Activated CD8-positive, alpha-beta memory T cell treated with anti-CD3 and anti-CD28 coated beads, Interleukin-2, amount 10 ng/mL, durations not matched to agents 7 days and 5 days (primary cell): Measurements from ENCODE around the gene ACTN4. TPM values are rescaled to one million over a fixed set of nuclear protein-coding genes. Genes with fewer than 3 reads are reported as not detected.

ENCODE experiments used
- ATAC-seq: fragments of 150-1000 bp; cut with Tn5 transposase; one replicate; pipeline ENCODE4 v1.10.0; 2021; ENCODE audit warnings: moderate library complexity
- CTCF ChIA-PET: fragments of 350-600 bp; sonication (Branson Sonifier 250); formaldehyde crosslinking; loops from one replicate; lab custom pipeline; 2021; ENCODE audit warnings: antibody characterized with exemption; lab: Charles Lee
- DNase-seq: peaks from one replicate; pipeline ENCODE4 v3.0.0-alpha.2; 2020
- H3K27ac Mint-ChIP-seq: one replicate; pipeline ENCODE4 v1.8.0; 2021; ENCODE audit warnings: mild to moderate bottlenecking, mixed read lengths
- H3K27me3 Mint-ChIP-seq: one replicate; pipeline ENCODE4 v1.8.0; 2021; ENCODE audit warnings: mixed read lengths
- H3K36me3 Mint-ChIP-seq: one replicate; pipeline ENCODE4 v1.8.0; 2021; ENCODE audit warnings: mild to moderate bottlenecking, mixed read lengths
- H3K4me1 Mint-ChIP-seq: one replicate; pipeline ENCODE4 v1.8.0; 2021; ENCODE audit warnings: mixed read lengths
- H3K4me3 Mint-ChIP-seq: one replicate; pipeline ENCODE4 v1.8.0; 2021; ENCODE audit warnings: mild to moderate bottlenecking, moderate library complexity, mixed read lengths
- H3K9me3 Mint-ChIP-seq: one replicate; pipeline ENCODE4 v1.8.0; 2022; ENCODE audit warnings: low read depth, mixed read lengths
- total RNA-seq, 2 experiments: library from RNA; stranded (reverse); gene quantifications; one replicate each; pipeline ENCODE4 v1.2.3, GENCODE V29; 2021

ACTN4 gene
- total RNA-seq, 2 experiments from 2014 or later = 413 to 433 TPM

DNA sequence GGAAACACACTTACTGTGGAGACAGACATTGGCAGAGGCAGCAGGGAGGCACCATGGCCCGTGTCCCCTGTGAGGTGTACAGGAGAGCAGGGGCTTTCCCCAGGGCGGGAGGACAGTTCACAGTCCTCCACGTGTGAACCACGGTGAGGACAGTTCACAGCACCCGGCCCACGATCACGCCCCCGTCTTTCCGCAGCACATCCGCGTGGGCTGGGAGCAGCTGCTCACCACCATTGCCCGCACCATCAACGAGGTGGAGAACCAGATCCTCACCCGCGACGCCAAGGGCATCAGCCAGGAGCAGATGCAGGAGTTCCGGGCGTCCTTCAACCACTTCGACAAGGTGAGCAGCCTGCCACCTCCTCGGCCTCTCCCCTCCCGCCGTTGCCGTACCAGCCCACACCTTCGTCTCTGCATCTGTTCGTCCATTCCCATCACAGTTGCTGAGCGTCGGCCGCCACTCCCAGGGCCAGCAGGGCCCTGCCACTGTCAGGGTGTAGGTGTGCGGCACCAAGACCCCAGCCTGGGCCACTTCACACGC, 79.4 kb downstream of the ACTN4 start:
- Mint-ChIP-seq H3K4me3 (no peak overlapping the region), H3K27ac (peak overlapping the region; percentile 49), H3K36me3 (peaks cover 30% of the 10 kb centered on the region), H3K27me3 (no peaks in the 10 kb centered on the region), H3K4me1 (peaks cover 10% of the 10 kb centered on the region), H3K9me3 (no peaks in the 10 kb centered on the region)
- DNase-seq (no peak), ATAC-seq (no peak)
- CTCF ChIA-PET = interaction anchor here (1.6 kb wide), 1 partner anchor 324 kb away, joined by 6 read pairs; the partner anchor contains the start of gene FAM98C

DNA sequence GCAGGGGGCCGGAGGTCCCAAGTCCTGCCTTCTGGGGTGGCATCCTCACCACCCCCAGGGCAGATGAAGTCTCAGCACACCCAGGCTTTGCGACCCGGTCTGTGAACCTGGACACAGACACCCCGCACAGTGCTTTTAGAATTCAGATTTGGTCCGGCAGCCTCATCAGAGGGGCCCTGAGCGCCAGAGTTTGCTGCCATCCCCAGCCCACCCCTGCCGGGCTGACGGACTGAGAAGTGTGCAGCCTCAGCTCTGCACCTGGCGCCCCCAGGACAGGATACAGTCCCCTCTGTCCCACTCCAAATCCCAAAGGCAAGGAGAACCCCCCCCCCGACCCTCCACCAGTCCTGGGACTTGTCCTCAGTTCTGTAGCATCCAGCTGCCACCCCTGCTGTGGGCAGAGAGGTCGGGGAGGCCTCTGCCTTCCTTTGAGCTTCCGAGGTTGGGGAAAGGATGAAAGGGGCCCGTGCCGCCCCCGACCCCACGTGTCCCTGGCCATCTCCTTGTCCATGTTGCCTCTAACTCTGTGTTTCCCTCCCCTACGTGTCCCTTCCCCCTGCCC, 79.9 kb downstream of the ACTN4 start:
- ATAC-seq (no peak), DNase-seq (no peak)
- Mint-ChIP-seq H3K36me3 (peaks cover 30% of the 10 kb centered on the region), H3K4me1 (peaks cover 11% of the 10 kb centered on the region), H3K27ac (no peak overlapping the region), H3K27me3 (no peaks in the 10 kb centered on the region), H3K9me3 (no peaks in the 10 kb centered on the region), H3K4me3 (no peak overlapping the region)
- CTCF ChIA-PET = interaction anchor here (0.6 kb wide), 1 partner anchor 11 kb away, joined by 3 read pairs; no protein-coding TSS in a partner anchor

DNA sequence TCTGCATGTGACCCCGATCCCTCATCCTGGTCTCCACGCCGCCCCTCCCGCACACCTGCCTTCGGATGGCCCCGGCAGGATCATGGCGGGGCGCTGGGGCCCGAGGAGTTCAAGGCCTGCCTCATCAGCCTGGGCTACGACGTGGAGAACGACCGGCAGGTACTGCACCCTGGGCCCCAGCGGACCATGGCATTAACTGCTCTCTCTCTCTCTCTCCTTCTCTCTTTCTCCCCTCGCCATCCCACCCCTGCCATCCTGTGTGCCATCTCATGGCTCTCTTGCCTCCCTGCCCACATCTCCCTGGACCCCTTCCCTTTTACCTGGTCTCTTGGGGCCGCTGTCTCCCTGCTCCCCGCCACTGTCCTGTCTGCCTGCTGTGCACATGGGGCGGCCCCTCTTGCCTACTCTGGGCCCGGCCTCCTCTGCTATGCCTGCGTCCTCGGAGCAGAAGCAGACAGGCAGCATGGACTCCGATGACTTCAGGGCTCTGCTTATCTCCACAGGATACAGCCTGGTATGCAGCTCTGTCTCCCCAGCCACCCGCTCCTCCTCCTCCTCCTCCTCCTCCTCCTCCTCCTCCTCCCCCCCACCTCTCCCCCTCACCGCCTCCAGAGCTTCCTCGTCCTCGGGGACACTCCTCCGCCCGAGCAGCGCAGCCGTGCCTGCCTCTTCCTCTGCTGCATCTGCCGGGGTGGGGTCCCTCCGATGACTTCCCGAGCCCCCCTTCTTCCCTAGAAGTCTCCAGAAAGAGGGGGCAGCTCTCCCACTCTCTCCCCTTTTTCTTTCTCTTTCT, 80.6 kb downstream of the ACTN4 start:
- Mint-ChIP-seq H3K9me3 (no peaks in the 10 kb centered on the region), H3K36me3 (peaks cover 31% of the 10 kb centered on the region), H3K4me1 (peaks cover 16% of the 10 kb centered on the region), H3K27me3 (no peaks in the 10 kb centered on the region), H3K27ac (no peak overlapping the region), H3K4me3 (no peak overlapping the region)
- DNase-seq (no peak), ATAC-seq (no peak)
- CTCF ChIA-PET = interaction anchor here (0.6 to 1.0 kb wide), 2 partner anchors 10 to 325 kb away, joined by 3 read pairs; partner anchors contain the start of gene FAM98C

DNA sequence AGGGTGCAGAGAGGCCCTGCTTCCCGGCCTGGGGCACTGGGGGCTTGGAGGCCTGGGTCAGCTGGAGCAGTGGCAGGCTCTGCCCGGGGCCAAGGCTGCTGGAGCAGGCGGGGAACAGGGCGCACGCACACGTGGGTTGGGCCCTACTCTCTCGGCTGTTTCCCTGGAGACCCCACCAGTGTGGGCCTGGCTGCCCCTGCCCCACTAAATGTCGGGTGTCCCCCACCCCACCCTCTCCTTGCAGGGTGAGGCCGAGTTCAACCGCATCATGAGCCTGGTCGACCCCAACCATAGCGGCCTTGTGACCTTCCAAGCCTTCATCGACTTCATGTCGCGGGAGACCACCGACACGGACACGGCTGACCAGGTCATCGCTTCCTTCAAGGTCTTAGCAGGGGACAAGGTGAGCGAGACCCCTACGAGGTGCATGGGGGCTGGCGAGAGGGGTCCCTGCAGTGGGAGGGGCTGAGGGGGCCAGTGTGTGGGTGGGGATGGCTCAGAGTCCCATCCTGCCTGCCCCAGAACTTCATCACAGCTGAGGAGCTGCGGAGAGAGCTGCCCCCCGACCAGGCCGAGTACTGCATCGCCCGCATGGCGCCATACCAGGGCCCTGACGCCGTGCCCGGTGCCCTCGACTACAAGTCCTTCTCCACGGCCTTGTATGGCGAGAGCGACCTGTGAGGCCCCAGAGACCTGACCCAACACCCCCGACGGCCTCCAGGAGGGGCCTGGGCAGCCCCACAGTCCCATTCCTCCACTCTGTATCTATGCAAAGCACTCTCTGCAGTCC, 81.5 kb downstream of the ACTN4 start:
- peaks cover 31% of the 10 kb centered on the region for H3K36me3 Mint-ChIP-seq
- no peaks in the 10 kb centered on the region for H3K27me3 Mint-ChIP-seq
- no peak overlapping the region for H3K27ac Mint-ChIP-seq
- H3K4me1 Mint-ChIP-seq = peaks cover 25% of the 10 kb centered on the region
- DNase-seq (no peak), ATAC-seq (no peak)
- CTCF ChIA-PET = interaction anchor here (1.0 kb wide), 2 partner anchors 39 to 326 kb away, joined by 3 to 6 read pairs; partner anchors contain the start of gene FAM98C
- no peak overlapping the region for H3K4me3 Mint-ChIP-seq
- H3K9me3 Mint-ChIP-seq = no peaks in the 10 kb centered on the region

DNA sequence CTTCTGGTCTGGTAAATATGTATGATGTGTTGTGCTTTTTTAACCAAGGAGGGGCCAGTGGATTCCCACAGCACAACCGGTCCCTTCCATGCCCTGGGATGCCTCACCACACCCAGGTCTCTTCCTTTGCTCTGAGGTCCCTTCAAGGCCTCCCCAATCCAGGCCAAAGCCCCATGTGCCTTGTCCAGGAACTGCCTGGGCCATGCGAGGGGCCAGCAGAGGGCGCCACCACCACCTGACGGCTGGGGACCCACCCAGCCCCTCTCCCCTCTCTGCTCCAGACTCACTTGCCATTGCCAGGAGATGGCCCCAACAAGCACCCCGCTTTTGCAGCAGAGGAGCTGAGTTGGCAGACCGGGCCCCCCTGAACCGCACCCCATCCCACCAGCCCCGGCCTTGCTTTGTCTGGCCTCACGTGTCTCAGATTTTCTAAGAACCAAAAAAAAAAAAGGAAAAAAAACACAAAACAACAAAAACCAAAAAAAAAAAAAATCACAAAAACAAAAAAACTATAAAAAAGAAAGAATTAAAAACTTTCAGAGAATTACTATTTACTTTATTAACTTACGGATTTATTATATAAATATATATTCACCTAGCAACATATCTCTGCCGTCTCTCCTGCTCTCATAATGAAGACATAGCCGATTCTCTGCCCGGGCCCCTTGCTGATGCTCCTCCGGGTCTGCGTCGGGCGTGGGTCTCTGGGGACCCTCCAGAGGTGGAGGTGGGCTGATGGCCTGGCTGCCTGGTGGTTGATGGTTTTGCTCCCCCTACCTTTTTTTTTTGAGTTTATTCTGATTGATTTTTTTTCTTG, 82.4 kb downstream of the ACTN4 start:
- peak overlapping the region; percentile 52 for H3K27ac Mint-ChIP-seq
- no peaks in the 10 kb centered on the region for H3K9me3 Mint-ChIP-seq
- H3K4me3 Mint-ChIP-seq = no peak overlapping the region
- H3K36me3 Mint-ChIP-seq = peaks cover 30% of the 10 kb centered on the region
- DNase-seq (peak; percentile 83), ATAC-seq (peak; percentile 65)
- H3K27me3 Mint-ChIP-seq = no peaks in the 10 kb centered on the region
- H3K4me1 Mint-ChIP-seq = peaks cover 34% of the 10 kb centered on the region
- CTCF ChIA-PET = interaction anchor here (0.7 to 1.5 kb wide), 8 partner anchors 40 to 174 kb away, joined by 3 to 6 read pairs (median 4); partner anchors contain the start of genes ACTN4 and ECH1

DNA sequence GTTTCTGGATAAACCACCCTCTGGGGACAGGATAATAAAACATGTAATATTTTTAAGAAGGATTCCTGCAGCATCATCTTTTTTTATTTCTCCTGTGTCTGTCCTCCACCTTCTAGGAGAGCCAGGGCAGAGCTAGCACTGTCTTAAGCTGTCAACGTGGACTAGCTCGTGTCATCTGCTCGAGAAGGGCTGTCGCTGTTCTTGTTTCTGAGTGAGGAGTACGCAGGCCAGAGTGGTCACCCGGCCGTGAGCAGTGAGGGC, 83.0 kb downstream of the ACTN4 start:
- H3K27me3 Mint-ChIP-seq = no peaks in the 10 kb centered on the region
- H3K27ac Mint-ChIP-seq = no peak overlapping the region
- CTCF ChIA-PET = interaction anchor here (0.7 to 1.5 kb wide), 8 partner anchors 40 to 174 kb away, joined by 3 to 6 read pairs (median 4); partner anchors contain the start of genes ACTN4 and ECH1
- no peak for DNase-seq
- H3K4me1 Mint-ChIP-seq = peaks cover 39% of the 10 kb centered on the region
- H3K9me3 Mint-ChIP-seq = no peaks in the 10 kb centered on the region
- ATAC-seq = no peak
- peaks cover 28% of the 10 kb centered on the region for H3K36me3 Mint-ChIP-seq
- no peak overlapping the region for H3K4me3 Mint-ChIP-seq

DNA sequence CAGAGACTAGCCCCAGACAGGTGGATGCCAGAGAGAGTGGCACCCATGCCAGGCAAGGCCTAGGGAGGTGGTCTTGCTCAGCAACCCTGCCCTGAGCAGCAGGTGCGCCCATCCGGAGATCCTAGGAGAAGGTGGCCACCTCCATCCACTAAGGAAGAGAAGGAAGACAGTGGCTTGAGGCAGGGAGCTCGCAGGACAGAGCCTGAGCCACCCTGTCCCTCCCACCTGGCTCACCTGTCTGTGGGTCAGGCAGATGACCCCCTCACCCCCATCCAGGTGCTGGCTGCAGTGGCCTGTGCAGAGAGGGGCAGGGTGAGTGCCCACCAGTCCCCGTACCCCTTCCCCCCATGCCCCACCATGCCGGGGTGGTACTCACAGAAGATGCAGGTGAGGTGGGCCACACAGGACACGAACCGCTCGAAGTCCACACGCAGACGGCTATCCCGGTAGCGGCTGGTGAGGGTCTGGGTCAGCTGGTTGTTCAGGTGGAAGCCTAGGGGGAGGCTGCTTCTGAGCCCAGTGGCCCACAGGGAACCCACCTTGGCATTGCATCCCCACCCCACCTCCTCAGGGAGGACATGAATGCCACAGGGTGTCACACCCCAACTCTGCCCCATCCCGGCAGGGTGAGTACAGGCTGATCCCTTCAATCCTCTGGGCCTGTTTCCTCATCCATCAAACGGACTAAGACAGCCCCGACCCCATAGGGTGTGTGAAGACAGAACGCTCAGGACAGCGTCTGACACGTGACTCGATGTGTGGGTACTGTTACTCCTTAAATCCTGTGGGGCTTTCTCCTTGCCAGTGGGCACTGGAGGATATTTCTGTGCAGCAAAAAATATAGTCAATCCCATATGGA, 83.5 kb downstream of the ACTN4 start:
- ATAC-seq = no peak
- H3K27me3 Mint-ChIP-seq = no peaks in the 10 kb centered on the region
- peaks cover 40% of the 10 kb centered on the region for H3K4me1 Mint-ChIP-seq
- CTCF ChIA-PET = interaction anchor here (1.1 to 4.5 kb wide), 6 partner anchors 83 to 199 kb away, joined by 3 to 33 read pairs (median 4); partner anchors contain the start of genes ACTN4, MRPS12 and SARS2
- peaks cover 28% of the 10 kb centered on the region for H3K36me3 Mint-ChIP-seq
- peak overlapping the region; percentile 48 for H3K27ac Mint-ChIP-seq
- H3K9me3 Mint-ChIP-seq = no peaks in the 10 kb centered on the region
- no peak for DNase-seq
- H3K4me3 Mint-ChIP-seq = no peak overlapping the region

DNA sequence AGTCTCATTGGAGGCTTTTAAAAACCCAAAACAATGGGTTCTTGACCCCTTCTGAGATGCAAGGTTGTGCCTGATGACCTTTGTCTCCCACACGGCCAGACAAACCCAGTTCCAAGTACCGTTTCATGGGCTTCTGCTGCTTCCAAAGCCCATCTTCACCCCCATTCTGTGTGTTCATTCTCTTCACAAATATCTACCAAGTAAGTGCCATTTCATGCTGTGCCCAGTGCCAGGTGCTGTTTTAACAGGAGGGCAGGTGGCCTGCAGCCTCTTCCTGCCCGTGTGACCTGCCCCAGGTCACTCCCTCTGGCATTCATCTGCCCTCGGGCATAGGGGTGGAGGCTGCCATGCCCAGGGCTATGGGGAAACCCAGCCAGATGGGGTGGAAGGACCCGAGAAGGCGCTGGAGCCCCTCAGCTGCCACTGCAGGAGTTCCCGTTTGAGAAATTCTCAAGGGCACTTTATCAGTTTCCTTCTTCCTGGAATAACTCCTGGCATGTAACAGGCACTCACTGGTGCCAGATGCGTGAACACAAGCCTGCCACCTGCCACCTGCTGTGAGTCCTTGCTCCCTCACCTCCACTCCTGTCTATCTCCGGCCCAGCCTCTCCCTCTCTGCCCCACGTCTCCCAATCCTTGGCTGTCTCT, 84.3 kb downstream of the ACTN4 start:
- CTCF ChIA-PET = interaction anchor here (4.5 kb wide), 1 partner anchor 199 kb away, joined by 33 read pairs; the partner anchor contains the start of genes MRPS12 and SARS2
- Mint-ChIP-seq H3K9me3 (no peaks in the 10 kb centered on the region), H3K4me1 (peaks cover 40% of the 10 kb centered on the region), H3K4me3 (no peak overlapping the region), H3K27ac (peak overlapping the region; percentile 48), H3K27me3 (no peaks in the 10 kb centered on the region), H3K36me3 (peaks cover 27% of the 10 kb centered on the region)
- DNase-seq = peak; percentile 39
- no peak for ATAC-seq

DNA sequence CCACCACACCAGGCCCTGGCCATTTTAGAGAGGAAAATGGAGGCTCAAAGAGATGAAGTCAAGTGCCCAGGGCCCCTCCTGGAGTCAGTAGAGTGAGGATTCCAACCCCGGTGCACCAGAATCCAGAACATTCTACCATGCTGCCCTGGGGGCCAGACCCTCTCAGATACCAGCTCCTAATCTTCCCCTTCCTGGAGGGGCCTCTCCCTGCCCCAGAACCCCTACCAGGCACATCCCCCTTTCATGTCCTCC, 85.7 kb downstream of the ACTN4 start:
- Mint-ChIP-seq H3K4me3 (no peak overlapping the region), H3K27ac (peak overlapping the region; percentile 89)
- DNase-seq = no peak

DNA sequence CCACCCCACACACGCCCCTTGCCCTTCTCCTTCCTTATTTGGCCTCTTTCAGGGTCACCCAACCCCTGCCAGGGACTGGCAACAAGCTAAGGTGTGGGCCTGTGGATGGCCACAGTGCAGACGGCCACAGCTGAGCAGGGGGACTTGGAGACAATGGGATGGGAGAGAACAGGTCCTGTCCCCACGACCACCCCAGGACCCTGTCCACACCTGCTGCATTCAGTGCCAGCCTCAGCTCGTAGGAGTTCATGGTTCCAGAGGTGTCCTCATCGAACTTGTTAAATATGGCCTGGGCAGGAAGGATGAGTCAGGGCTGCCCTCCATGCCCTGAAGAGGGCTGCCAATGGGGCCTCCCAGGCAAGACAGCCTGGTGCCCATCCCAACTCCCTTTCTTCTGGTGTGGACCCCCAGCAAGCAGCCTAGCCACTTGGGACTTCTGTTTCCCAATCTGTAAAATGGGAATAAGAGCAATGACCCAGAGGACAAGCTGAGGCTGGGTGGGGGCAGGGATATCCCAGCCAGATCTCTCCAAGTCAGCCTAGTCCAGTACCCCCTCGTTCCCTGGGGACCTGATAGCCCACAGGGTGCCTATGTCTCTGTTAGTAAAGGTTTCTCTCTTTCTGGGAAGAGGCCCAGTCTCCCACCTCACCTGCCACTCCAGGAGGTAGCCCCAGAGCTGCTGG, 86.2 kb downstream of the ACTN4 start:
- no peaks in the 10 kb centered on the region for H3K9me3 Mint-ChIP-seq
- H3K36me3 Mint-ChIP-seq = peaks cover 19% of the 10 kb centered on the region
- DNase-seq = peak; percentile 51
- H3K27ac Mint-ChIP-seq = peak overlapping the region; percentile 89
- H3K27me3 Mint-ChIP-seq = peaks cover 4% of the 10 kb centered on the region
- H3K4me1 Mint-ChIP-seq = peaks cover 44% of the 10 kb centered on the region
- CTCF ChIA-PET = interaction anchor here (1.0 to 4.5 kb wide), 16 partner anchors 9 to 371 kb away, joined by 3 to 33 read pairs (median 4); partner anchors contain the start of genes ACTN4, FAM98C, MRPS12 and RINL
- H3K4me3 Mint-ChIP-seq = peak overlapping the region; percentile 75
- no peak for ATAC-seq

More for the DNA sequence above, 85.7 kb downstream of the ACTN4 start:
- Mint-ChIP-seq H3K36me3 (peaks cover 19% of the 10 kb centered on the region), H3K9me3 (no peaks in the 10 kb centered on the region), H3K27me3 (peaks cover 4% of the 10 kb centered on the region), H3K4me1 (peaks cover 42% of the 10 kb centered on the region)
- no peak for ATAC-seq
- CTCF ChIA-PET = interaction anchor here (1.2 to 4.5 kb wide), 7 partner anchors 36 to 330 kb away, joined by 3 to 33 read pairs (median 11); partner anchors contain the start of genes ACTN4, FAM98C, MRPS12 and SARS2

DNA sequence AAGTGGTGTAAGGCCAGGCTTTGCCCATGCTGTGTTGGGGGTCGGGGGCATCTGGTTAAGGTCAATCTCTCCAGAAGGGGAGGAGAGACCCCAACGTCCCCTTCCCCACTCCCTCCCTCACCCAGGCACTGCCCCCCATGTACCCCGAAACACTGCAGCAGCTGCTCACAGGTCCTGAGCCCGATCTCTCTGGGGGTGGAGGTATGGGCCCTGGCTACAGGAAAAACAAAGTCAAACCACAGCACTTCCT, 86.7 kb downstream of the ACTN4 start:
- Mint-ChIP-seq H3K36me3 (peaks cover 16% of the 10 kb centered on the region), H3K4me3 (peak overlapping the region; percentile 75), H3K9me3 (no peaks in the 10 kb centered on the region), H3K4me1 (peaks cover 47% of the 10 kb centered on the region), H3K27me3 (peaks cover 4% of the 10 kb centered on the region), H3K27ac (peak overlapping the region; percentile 89)
- no peak for ATAC-seq
- DNase-seq = no peak
- CTCF ChIA-PET = interaction anchor here (1.0 to 4.5 kb wide), 15 partner anchors 9 to 372 kb away, joined by 3 to 33 read pairs (median 5); partner anchors contain the start of genes ACTN4, FAM98C, MRPS12 and RINL
